GM23338 (cell line): Measurements from ENCODE around the gene RIT1. TPM values are rescaled to one million over a fixed set of nuclear protein-coding genes. Genes with fewer than 3 reads are reported as not detected.
A peak's percentile ranks its signal among the peaks of the same experiment; 100 is the strongest.

Experiments used
- ATAC-seq: fragments of 200-7000 bp; cut with Tn5 transposase; 3 replicates; pipeline ENCODE4 v1.9.1; 2020
- DNase-seq: peaks from one replicate; pipeline ENCODE4 v3.0.0-alpha.2; 2015; ENCODE audit warnings: low spot score
- H2AFZ ChIP-seq: fragments of 200-600 bp; sonication (generic); 2 replicates; pipeline ENCODE4 v1.8.0; 2016; ENCODE audit warnings: antibody characterized with exemption, mild to moderate bottlenecking, moderate library complexity
- H3F3A ChIP-seq: fragments of 200-600 bp; sonication (generic); replicated peaks from 2 replicates; pipeline ENCODE4 v1.8.0; 2017; ENCODE audit warnings: antibody characterized with exemption, mixed run types, low read depth
- H3K27ac ChIP-seq: fragments of 200-600 bp; sonication (generic); 2 replicates; pipeline ENCODE4 v1.6.1; 2016; ENCODE audit warnings: low read depth
- H3K27me3 ChIP-seq: fragments of 200-600 bp; sonication (generic); 2 replicates; pipeline ENCODE4 v1.8.0; 2016; ENCODE audit warnings: mild to moderate bottlenecking, mixed run types, moderate library complexity; ENCODE audit not compliant: insufficient read depth
- H3K36me3 ChIP-seq: fragments of 200-600 bp; sonication (generic); 2 replicates; pipeline ENCODE4 v1.8.0; 2016; ENCODE audit warnings: mild to moderate bottlenecking; ENCODE audit not compliant: insufficient read depth
- H3K4me1 ChIP-seq: fragments of 200-600 bp; sonication (generic); 2 replicates; pipeline ENCODE4 v1.8.0; 2016; ENCODE audit warnings: mild to moderate bottlenecking, moderate library complexity; ENCODE audit not compliant: insufficient read depth
- H3K4me2 ChIP-seq: fragments of 200-600 bp; sonication (generic); 2 replicates; pipeline ENCODE4 v1.7.1; 2017; ENCODE audit warnings: mixed run types
- H3K4me3 ChIP-seq: fragments of 200-600 bp; sonication (generic); 2 replicates; pipeline ENCODE4 v1.6.1; 2016; ENCODE audit warnings: mixed run types
- H3K79me2 ChIP-seq: fragments of 200-600 bp; sonication (generic); replicated peaks from 2 replicates; pipeline ENCODE4 v1.8.0; 2017; ENCODE audit warnings: mild to moderate bottlenecking; ENCODE audit not compliant: insufficient read depth
- H3K9me2 ChIP-seq: fragments of 200-600 bp; sonication (generic); 2 replicates; pipeline ENCODE4 v1.8.0; 2017; ENCODE audit not compliant: insufficient read depth
- H4K20me1 ChIP-seq: fragments of 200-600 bp; sonication (generic); replicated peaks from 2 replicates; pipeline ENCODE4 v1.8.0; 2017; ENCODE audit warnings: mild to moderate bottlenecking; ENCODE audit not compliant: insufficient read depth
- H3K27ac Mint-ChIP-seq: 2 replicates; pipeline ENCODE4 v1.8.0; 2020; ENCODE audit warnings: inconsistent platforms, mild to moderate bottlenecking, moderate library complexity, mixed read lengths
- H3K27me3 Mint-ChIP-seq: 3 replicates; pipeline ENCODE4 v1.8.0; 2022; ENCODE audit warnings: low read depth, mild to moderate bottlenecking, moderate library complexity, mixed read lengths, inconsistent platforms; ENCODE audit not compliant: insufficient read depth, poor library complexity
- H3K36me3 Mint-ChIP-seq: 3 replicates; pipeline ENCODE4 v1.8.0; 2021; ENCODE audit warnings: low read depth, mild to moderate bottlenecking, inconsistent platforms, moderate library complexity, mixed read lengths
- H3K4me1 Mint-ChIP-seq: 3 replicates; pipeline ENCODE4 v1.8.0; 2020; ENCODE audit warnings: mild to moderate bottlenecking, inconsistent platforms, mixed read lengths
- H3K4me3 Mint-ChIP-seq: 3 replicates; pipeline ENCODE4 v1.8.0; 2021; ENCODE audit warnings: moderate library complexity, mild to moderate bottlenecking, inconsistent platforms, mixed read lengths
- H3K9me3 Mint-ChIP-seq: 3 replicates; pipeline ENCODE4 v1.8.0; 2020; ENCODE audit warnings: moderate library complexity, mild to moderate bottlenecking, inconsistent platforms, mixed read lengths
- CREB1 ChIP-seq: fragments of 250-450 bp; sonication (Bioruptor Pico); IDR thresholded peaks from 2 replicates; pipeline ENCODE4 v1.5.0; 2020; ENCODE audit warnings: low read depth, mild to moderate bottlenecking, moderate library complexity
- EZH2 ChIP-seq: fragments of 200-600 bp; sonication (generic); IDR thresholded peaks from one replicate; pipeline ENCODE4 v1.8.0; 2017; ENCODE audit warnings: antibody characterized with exemption, mild to moderate bottlenecking, low read depth; ENCODE audit not compliant: unreplicated experiment
- EZH2phosphoT487 ChIP-seq: fragments of 200-600 bp; sonication (generic); IDR thresholded peaks from one replicate; pipeline ENCODE4 v1.8.1; 2018; ENCODE audit warnings: antibody characterized with exemption; ENCODE audit not compliant: unreplicated experiment
- JUNB ChIP-seq: IDR thresholded peaks from one replicate; pipeline ENCODE4 v1.6.1; 2016; ENCODE audit warnings: antibody characterized with exemption; ENCODE audit not compliant: unreplicated experiment
- NANOG ChIP-seq: IDR thresholded peaks from 2 replicates; pipeline ENCODE4 v1.6.1; 2016; ENCODE audit warnings: antibody characterized with exemption, borderline replicate concordance
- POLR2AphosphoS5 ChIP-seq: IDR thresholded peaks from 2 replicates; pipeline ENCODE4 v1.6.1; 2016; ENCODE audit warnings: antibody characterized with exemption, low read depth
- STAT1 ChIP-seq: IDR thresholded peaks from one replicate; pipeline ENCODE4 v1.6.1; 2016; ENCODE audit warnings: antibody characterized with exemption; ENCODE audit not compliant: unreplicated experiment
- ZNF114 ChIP-seq: fragments of 250-450 bp; sonication (Bioruptor Pico); IDR thresholded peaks from 2 replicates; pipeline ENCODE4 v1.5.0; 2020; ENCODE audit warnings: mild to moderate bottlenecking, moderate library complexity
- ZNF331 ChIP-seq: fragments of 250-450 bp; sonication (Bioruptor Pico); IDR thresholded peaks from 2 replicates; pipeline ENCODE4 v1.5.0; 2020; ENCODE audit warnings: low read depth, mild to moderate bottlenecking, moderate library complexity
- polyA plus RNA-seq: library from polyadenylated mRNA; unstranded; fragments of >200 nt; fragmentation: Nextera tagmentation; extraction: Ambion mirVana; gene quantifications from 2 replicates; pipeline ENCODE4 v1.2.1, GENCODE V29; 2016
- total RNA-seq: library from RNA; depleted of rRNA; stranded (reverse); fragments of >200 nt; shearing (Covaris generic); gene quantifications from 2 replicates; pipeline ENCODE4 v1.2.3, GENCODE V29; 2014
- TF ChIP-seq, protein P1 (sequence below): IDR thresholded peaks from one replicate; pipeline ENCODE4 v1.6.1; 2018; ENCODE audit warnings: antibody characterized with exemption; ENCODE audit not compliant: unreplicated experiment
- TF ChIP-seq, protein P2 (sequence below), 2 experiments: fragments of 200-600 bp in 1 of 2; sonication (generic) in 1 of 2; conservative IDR thresholded peaks; 2 replicates each; pipeline versions ENCODE4 v1.5.1 to v1.6.1; 2016 to 2017; ENCODE audit warnings: antibody characterized with exemption in 2 of 2, low read depth in 2 of 2, mild to moderate bottlenecking in 2 of 2, moderate library complexity in 1 of 2

The RIT1 gene
- total and polyA plus RNA-seq, 2 experiments from 2014 or later: 21.5 to 24.4 TPM

- no peak for TF ChIP-seq JUNB
- no peak for TF ChIP-seq EZH2
- TF ChIP-seq EZH2phosphoT487: no peak
- no peak for TF ChIP-seq ZNF114 (CRISPR knock-in tag)
- TF ChIP-seq STAT1: no peak
- TF ChIP-seq NANOG: no peak
- TF ChIP-seq, protein P1, sequence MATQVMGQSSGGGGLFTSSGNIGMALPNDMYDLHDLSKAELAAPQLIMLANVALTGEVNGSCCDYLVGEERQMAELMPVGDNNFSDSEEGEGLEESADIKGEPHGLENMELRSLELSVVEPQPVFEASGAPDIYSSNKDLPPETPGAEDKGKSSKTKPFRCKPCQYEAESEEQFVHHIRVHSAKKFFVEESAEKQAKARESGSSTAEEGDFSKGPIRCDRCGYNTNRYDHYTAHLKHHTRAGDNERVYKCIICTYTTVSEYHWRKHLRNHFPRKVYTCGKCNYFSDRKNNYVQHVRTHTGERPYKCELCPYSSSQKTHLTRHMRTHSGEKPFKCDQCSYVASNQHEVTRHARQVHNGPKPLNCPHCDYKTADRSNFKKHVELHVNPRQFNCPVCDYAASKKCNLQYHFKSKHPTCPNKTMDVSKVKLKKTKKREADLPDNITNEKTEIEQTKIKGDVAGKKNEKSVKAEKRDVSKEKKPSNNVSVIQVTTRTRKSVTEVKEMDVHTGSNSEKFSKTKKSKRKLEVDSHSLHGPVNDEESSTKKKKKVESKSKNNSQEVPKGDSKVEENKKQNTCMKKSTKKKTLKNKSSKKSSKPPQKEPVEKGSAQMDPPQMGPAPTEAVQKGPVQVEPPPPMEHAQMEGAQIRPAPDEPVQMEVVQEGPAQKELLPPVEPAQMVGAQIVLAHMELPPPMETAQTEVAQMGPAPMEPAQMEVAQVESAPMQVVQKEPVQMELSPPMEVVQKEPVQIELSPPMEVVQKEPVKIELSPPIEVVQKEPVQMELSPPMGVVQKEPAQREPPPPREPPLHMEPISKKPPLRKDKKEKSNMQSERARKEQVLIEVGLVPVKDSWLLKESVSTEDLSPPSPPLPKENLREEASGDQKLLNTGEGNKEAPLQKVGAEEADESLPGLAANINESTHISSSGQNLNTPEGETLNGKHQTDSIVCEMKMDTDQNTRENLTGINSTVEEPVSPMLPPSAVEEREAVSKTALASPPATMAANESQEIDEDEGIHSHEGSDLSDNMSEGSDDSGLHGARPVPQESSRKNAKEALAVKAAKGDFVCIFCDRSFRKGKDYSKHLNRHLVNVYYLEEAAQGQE: no peak
These were observed 17.9 kb upstream of the RIT1 start (continued) for GRCh38 chr1:155929057-155929456.

- Histone ChIP-seq H3F3A (peaks cover 36% of the 10 kb centered on the region), H3K4me2 (no peak overlapping the region), H3K4me3 (no peak overlapping the region), H2AFZ (no peak overlapping the region), H4K20me1 (peaks cover 69% of the 10 kb centered on the region), H3K36me3 (peaks cover 95% of the 10 kb centered on the region), H3K9me2 (no peaks in the 10 kb centered on the region), H3K27ac (peak overlapping the region; percentile 50; the same call in 1 of the 2 replicates), H3K4me1 (no peaks in the 10 kb centered on the region), H3K79me2 (peaks cover 40% of the 10 kb centered on the region), H3K27me3 (no peaks in the 10 kb centered on the region)
- Mint-ChIP-seq H3K27me3 (peaks cover 2% of the 10 kb centered on the region), H3K36me3 (peaks cover 92% of the 10 kb centered on the region), H3K9me3 (no peaks in the 10 kb centered on the region), H3K27ac (no peak overlapping the region), H3K4me1 (no peaks in the 10 kb centered on the region), H3K4me3 (no peak overlapping the region)
- DNase-seq: no peak
- ATAC-seq: no peak
- TF ChIP-seq EZH2phosphoT487 (no peak), ZNF114 (CRISPR knock-in tag) (no peak), CREB1 (CRISPR knock-in tag) (no peak), NANOG (no peak), POLR2AphosphoS5 (no peak), STAT1 (no peak), ZNF331 (CRISPR knock-in tag) (no peak)
- TF ChIP-seq, protein P2, sequence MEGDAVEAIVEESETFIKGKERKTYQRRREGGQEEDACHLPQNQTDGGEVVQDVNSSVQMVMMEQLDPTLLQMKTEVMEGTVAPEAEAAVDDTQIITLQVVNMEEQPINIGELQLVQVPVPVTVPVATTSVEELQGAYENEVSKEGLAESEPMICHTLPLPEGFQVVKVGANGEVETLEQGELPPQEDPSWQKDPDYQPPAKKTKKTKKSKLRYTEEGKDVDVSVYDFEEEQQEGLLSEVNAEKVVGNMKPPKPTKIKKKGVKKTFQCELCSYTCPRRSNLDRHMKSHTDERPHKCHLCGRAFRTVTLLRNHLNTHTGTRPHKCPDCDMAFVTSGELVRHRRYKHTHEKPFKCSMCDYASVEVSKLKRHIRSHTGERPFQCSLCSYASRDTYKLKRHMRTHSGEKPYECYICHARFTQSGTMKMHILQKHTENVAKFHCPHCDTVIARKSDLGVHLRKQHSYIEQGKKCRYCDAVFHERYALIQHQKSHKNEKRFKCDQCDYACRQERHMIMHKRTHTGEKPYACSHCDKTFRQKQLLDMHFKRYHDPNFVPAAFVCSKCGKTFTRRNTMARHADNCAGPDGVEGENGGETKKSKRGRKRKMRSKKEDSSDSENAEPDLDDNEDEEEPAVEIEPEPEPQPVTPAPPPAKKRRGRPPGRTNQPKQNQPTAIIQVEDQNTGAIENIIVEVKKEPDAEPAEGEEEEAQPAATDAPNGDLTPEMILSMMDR (conservative IDR thresholded peaks at IDR 0.05; ENCODE audit: low read depth in 2 of 2): no peak
- TF ChIP-seq, protein P1: no peak
These were observed 14.4 kb upstream of the RIT1 start for GRCh38 chr1:155925506-155925905.
